ENCODE results near the gene CLPTM1L. TPM values are rescaled to one million over a fixed set of nuclear protein-coding genes. Genes with fewer than 3 reads are reported as not detected.
"Not testable (repeated sequence)": the region's sequence is repeated elsewhere in the genome, so short reads cannot be mapped to it uniquely, and the experiment has no call there.

CLPTM1L gene
- polyA plus RNA-seq, 6 donors from 2014 or later: 24.5 to 65.2 (median 41.4) TPM

DNA sequence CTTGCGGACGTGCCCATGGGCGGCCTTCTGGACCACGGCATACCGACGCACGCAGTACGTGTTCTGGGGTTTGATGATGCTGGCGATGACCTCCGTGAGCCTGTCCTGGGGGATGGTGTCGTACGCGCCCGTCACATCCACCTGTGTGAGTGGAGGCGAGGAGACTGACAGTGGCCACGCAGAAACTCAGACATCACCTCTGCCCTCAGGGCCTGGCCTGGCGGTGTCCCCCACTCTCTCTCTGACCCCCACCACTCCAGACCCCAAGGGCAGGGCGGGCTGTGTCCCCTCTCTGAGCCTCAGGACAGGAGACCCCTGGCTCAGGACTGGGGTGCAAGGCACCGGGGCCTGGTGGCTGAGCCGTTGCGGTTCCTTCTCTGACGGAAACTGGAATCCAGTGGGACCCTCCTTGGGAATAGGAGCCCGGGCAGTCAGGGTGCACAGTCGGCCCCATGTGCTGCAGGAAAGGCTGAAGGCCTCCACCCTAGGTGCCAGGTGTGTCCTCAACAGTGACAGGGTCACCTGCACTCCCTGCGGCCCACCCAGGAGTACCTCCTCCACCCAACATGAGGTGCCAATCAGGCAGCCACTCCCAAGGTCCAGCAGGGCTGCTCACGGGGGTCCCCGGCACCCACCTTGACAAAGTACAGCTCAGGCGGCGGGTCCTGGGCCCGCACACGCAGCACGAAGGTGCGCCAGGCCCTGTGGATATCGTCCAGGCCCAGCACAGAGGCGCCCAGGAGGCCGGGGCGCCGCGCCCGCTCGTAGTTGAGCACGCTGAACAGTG is 66.0 kb downstream of the CLPTM1L start:
- ATAC-seq (ENCODE audit: low read depth in 2 of 2): no peak
- DNase-seq: no peak
- H3K36me3 Mint-ChIP-seq: no peaks in the 10 kb centered on the region
- H3K4me3 Mint-ChIP-seq: no peak overlapping the region
- H3K9me3 Mint-ChIP-seq: peaks cover 0 to 5% (median 0%) of the 10 kb centered on the region in 7 donors
- no peak overlapping the region for H3K27ac Mint-ChIP-seq
- no peaks in the 10 kb centered on the region for H3K27me3 Mint-ChIP-seq
- H3K4me1 Mint-ChIP-seq: no peaks in the 10 kb centered on the region

DNA sequence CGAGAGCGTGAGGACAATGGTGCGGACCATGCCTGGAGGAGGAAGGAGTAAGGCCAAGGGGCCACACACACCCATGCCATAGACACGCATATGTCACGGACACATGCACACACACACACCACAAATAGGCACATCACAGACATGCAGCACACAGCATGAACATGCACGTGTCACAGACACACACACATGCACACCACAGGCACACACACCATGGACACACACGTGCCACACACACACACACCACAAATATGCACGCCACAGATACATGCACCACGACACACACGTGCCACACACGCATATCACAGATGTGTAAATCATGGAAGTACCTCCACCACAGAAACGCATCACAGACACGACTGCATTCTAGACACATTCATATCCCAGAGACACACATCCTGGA is 66.7 kb downstream of the CLPTM1L start:
- H3K27ac Mint-ChIP-seq: no peak overlapping the region
- no peak for DNase-seq
- H3K36me3 Mint-ChIP-seq: no peaks in the 10 kb centered on the region
- H3K27me3 Mint-ChIP-seq: no peaks in the 10 kb centered on the region
- no peaks in the 10 kb centered on the region for H3K4me1 Mint-ChIP-seq
- H3K9me3 Mint-ChIP-seq: peaks cover 0 to 5% (median 0%) of the 10 kb centered on the region in 7 donors
- no peak overlapping the region for H3K4me3 Mint-ChIP-seq
- ATAC-seq (ENCODE audit: low read depth in 2 of 2): no peak

DNA sequence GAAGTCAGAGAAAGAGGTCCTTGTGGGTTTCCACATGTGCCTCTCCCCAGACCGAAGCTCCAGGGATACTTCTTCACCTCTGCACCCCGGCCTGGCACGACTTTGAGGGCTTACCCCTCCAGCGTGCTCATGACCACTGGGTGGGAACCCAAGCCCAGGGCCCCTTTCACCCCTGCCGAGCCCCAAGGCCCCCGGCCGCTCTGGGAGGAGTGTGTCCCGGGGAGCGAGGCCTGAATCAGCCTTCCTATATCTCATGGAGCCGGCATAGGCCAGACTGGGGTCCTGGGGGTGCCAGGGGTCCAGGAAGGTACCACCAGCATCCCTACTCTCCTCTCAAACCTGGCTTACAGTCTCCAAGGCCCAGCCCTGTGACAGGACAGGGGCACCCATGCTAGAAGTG is 67.1 kb downstream of the CLPTM1L start:
- Mint-ChIP-seq H3K27ac (no peak overlapping the region), H3K36me3 (no peaks in the 10 kb centered on the region), H3K27me3 (no peaks in the 10 kb centered on the region), H3K9me3 (peaks cover 0 to 5% (median 0%) of the 10 kb centered on the region in 7 donors), H3K4me3 (no peak overlapping the region), H3K4me1 (no peaks in the 10 kb centered on the region)
- DNase-seq (no peak), ATAC-seq (ENCODE audit: low read depth in 2 of 2) (no peak)

DNA sequence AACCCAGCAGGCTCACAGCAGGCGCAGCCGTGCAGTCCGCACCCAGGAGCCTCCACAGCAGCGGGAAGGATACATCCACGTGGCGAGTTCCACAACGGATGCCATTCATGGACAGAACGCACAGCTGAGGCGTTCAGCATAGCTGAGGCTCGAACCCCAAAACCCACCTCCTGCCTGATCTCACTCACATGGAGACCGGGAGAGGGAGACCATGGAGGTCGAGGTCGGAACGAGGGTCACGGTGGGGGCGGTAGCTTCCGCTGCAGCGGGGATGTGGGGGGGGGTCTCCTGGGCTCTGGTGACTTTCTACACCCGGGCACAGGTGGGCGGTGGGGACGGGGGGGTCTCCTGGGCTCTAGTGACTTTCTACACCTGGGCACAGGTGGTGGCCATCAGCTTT is 67.6 kb downstream of the CLPTM1L start:
- no peak for ATAC-seq (ENCODE audit: low read depth in 2 of 2)
- no peaks in the 10 kb centered on the region for H3K27me3 Mint-ChIP-seq
- H3K27ac Mint-ChIP-seq: no peak overlapping the region
- H3K4me1 Mint-ChIP-seq: no peaks in the 10 kb centered on the region
- DNase-seq: no peak
- no peak overlapping the region for H3K4me3 Mint-ChIP-seq
- H3K9me3 Mint-ChIP-seq: peaks cover 0 to 5% (median 0%) of the 10 kb centered on the region in 7 donors
- no peaks in the 10 kb centered on the region for H3K36me3 Mint-ChIP-seq

DNA sequence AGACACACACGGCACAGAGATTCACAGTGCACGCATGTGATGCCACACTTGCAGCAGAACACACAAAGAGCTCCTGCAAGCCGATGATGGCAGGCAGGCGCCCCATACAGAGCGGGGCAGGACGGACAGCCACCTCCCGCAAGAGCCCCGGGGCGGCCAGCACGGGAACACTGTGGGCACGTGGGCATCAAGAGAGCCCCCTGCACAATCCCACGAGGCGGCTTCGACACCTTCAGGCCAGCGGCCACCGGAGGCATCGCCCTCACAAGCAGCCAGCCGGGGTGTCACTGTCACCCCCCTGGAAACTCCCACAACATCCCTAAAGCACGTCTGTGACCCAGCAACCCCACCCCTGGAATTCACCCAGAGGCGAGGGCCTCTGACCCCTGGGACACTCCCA is 68.0 kb downstream of the CLPTM1L start:
- peaks cover 0 to 5% (median 0%) of the 10 kb centered on the region in 7 donors for H3K9me3 Mint-ChIP-seq
- H3K27me3 Mint-ChIP-seq: no peaks in the 10 kb centered on the region
- no peaks in the 10 kb centered on the region for H3K4me1 Mint-ChIP-seq
- H3K27ac Mint-ChIP-seq: no peak overlapping the region
- no peak for DNase-seq
- H3K4me3 Mint-ChIP-seq: no peak overlapping the region
- no peaks in the 10 kb centered on the region for H3K36me3 Mint-ChIP-seq
- ATAC-seq (ENCODE audit: low read depth in 2 of 2): no peak

DNA sequence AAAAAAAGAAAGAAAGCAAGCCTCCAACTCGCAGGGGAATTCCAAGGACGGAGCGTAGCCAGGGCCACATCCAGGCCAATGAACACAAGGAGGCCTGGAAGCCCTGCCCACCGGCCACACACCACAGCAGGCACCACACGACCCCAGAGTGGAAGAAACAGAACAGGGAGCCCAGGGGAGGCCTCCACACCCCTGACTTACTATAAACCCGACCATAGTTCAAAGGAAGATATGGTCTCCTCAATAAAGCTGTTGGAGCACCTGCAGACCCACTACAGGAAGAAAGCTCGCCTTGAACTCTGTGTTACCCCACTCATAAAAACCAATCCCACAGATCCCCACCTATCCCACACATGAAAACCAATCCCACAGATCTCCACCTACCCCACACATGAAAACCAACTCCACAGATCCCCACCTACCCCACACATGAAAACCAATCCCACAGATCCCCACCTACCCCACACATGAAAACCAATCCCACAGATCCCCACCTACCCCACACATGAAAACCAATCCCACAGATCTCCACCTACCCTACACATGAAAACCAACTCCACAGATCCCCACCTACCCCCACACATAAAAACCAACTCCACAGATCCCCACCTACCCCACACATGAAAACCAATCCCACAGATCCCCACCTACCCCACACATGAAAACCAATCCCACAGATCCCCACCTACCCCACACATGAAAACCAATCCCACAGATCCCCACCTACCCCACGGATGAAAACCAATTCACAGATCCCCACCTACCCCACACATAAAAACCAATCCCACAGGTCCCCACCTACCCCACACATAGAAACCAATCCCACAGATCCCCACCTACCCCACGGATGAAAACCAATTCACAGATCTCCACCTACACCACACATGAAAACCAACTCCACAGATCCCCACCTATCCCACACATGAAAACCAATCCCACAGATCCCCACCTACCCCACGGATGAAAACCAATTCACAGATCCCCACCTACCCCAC is 69.2 kb downstream of the CLPTM1L start:
- not testable (repeated sequence) for H3K4me1 Mint-ChIP-seq, H3K9me3 Mint-ChIP-seq, H3K4me3 Mint-ChIP-seq

DNA sequence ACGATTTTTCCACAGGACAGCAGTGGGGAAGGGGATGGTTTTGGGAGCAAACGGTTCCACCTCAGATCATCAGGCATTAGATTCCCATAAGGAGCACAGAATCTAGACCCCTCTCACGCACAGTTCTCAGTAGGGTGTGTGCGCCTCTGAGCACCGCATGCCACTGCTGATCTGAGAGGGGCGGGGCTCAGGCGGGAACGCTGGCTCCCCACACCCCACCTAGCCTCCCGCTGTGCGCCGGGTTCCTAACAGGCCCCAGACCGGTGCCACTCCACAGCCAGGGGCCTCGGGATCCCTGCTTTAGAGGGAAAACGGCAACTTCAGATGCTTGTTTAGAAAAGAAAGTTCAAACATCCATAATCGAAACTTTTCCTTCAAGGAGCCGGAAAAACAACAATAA is 70.4 kb downstream of the CLPTM1L start:
- H3K4me3 Mint-ChIP-seq: no peak overlapping the region
- no peaks in the 10 kb centered on the region for H3K27me3 Mint-ChIP-seq
- ATAC-seq (ENCODE audit: low read depth in 2 of 2): no peak
- DNase-seq: no peak
- H3K4me1 Mint-ChIP-seq: no peaks in the 10 kb centered on the region
- peaks cover 0 to 5% (median 0%) of the 10 kb centered on the region in 7 donors for H3K9me3 Mint-ChIP-seq
- H3K36me3 Mint-ChIP-seq: no peaks in the 10 kb centered on the region
- no peak overlapping the region for H3K27ac Mint-ChIP-seq

More for the DNA sequence above, 69.2 kb downstream of the CLPTM1L start:
- not testable (repeated sequence) for ATAC-seq (ENCODE audit: low read depth in 2 of 2); DNase-seq; H3K27me3 Mint-ChIP-seq; H3K36me3 Mint-ChIP-seq; H3K27ac Mint-ChIP-seq

DNA sequence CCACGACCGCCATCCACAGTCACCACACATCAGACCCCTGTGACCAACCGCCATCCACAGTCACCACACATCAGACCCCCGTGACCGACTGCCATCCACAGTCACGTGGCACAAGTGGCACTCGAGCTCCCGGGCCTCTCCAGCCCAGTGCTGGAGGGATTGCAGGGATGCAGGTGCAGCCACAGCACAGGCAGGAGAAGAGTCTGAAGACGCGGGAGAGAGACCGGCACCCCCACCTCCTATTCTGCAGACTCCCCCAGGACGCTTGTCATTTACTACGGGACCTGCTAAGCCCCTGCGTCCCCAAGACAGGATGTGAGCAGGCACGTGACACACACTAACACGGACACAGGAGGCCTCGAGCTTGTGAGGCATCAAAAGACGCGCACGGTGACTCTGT is 71.2 kb downstream of the CLPTM1L start:
- H3K9me3 Mint-ChIP-seq: peaks cover 0 to 5% (median 0%) of the 10 kb centered on the region in 7 donors
- H3K4me3 Mint-ChIP-seq: no peak overlapping the region
- H3K27ac Mint-ChIP-seq: no peak overlapping the region
- H3K36me3 Mint-ChIP-seq: no peaks in the 10 kb centered on the region
- no peak for DNase-seq
- ATAC-seq (ENCODE audit: low read depth in 2 of 2): no peak
- no peaks in the 10 kb centered on the region for H3K4me1 Mint-ChIP-seq
- H3K27me3 Mint-ChIP-seq: no peaks in the 10 kb centered on the region

DNA sequence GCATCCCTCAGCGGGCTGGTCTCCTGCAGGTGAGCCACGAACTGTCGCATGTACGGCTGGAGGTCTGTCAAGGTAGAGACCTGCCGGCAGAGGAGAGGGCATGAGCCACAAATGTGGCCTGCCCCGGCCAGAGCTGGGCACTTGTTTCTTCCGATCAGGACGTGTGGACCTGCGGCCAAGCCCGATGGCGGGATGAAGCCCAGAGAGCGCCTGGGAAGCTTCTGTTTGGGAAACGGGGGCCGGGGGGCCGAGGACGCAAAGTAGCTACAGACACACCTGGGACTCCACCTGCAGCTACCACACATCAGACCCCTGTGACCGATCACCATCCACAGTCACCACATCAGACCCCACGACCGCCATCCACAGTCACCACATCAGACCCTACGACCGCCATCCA is 72.7 kb downstream of the CLPTM1L start:
- peak overlapping the region in 1 of 6 donors; percentile 59 for H3K27ac Mint-ChIP-seq
- no peaks in the 10 kb centered on the region for H3K4me1 Mint-ChIP-seq
- DNase-seq: no peak
- H3K4me3 Mint-ChIP-seq: peak overlapping the region in 1 of 8 donors; percentile 42
- peaks cover 0 to 1% (median 0%) of the 10 kb centered on the region in 7 donors for H3K9me3 Mint-ChIP-seq
- no peak for ATAC-seq (ENCODE audit: low read depth in 2 of 2)
- no peaks in the 10 kb centered on the region for H3K27me3 Mint-ChIP-seq
- no peaks in the 10 kb centered on the region for H3K36me3 Mint-ChIP-seq

DNA sequence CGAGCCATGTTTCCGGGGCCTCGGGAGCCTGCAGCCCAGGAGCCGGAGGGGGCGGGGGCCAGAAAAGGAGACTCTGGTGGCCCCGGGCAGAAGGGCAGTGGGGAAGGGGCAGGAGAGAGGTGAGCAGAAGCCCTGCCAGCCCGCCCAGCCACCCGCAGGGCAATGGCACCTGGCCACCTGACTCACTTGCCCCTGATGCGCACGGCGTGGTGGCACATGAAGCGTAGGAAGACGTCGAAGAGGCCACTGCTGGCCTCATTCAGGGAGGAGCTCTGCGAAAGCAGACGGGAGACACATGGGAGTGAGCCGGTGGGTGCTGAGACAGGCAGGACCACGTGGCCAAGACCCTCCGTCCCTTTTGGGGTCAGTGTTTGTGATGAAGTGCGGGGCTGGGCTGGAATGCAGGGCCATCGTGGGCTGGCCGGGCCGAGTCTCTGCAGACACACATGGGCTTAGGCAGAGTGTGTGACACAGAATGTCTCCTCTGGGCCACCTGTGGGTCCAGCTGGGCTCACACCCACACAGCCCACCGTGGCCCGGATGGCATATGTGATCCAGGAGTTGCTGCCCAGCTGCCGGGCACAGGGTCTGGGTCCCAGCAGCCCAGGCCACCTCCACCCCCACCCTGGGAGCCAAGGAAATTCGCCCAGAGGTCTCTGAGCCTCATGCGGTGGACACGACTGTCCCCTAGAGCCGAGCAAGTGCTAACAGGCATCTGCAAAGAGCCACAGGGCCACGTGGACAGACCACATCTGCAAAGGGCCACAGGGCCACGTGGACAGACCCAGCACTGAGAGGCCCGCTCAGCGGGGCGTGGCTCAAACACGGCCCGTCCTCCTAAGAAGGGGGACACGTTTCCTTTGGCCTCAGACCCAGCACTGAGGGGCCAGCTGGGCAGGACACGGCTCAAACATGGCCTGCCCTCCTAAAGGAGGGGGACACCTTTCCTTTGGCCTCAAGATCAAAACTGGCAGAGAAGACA is 73.7 kb downstream of the CLPTM1L start:
- H3K36me3 Mint-ChIP-seq: no peaks in the 10 kb centered on the region
- H3K27me3 Mint-ChIP-seq: no peaks in the 10 kb centered on the region
- no peak for DNase-seq
- H3K4me1 Mint-ChIP-seq: no peaks in the 10 kb centered on the region
- no peak for ATAC-seq (ENCODE audit: low read depth in 2 of 2)
- no peak overlapping the region for H3K4me3 Mint-ChIP-seq
- peak overlapping the region in 1 of 6 donors; percentile 66 for H3K27ac Mint-ChIP-seq
- H3K9me3 Mint-ChIP-seq: peaks cover 0 to 1% (median 0%) of the 10 kb centered on the region in 7 donors

DNA sequence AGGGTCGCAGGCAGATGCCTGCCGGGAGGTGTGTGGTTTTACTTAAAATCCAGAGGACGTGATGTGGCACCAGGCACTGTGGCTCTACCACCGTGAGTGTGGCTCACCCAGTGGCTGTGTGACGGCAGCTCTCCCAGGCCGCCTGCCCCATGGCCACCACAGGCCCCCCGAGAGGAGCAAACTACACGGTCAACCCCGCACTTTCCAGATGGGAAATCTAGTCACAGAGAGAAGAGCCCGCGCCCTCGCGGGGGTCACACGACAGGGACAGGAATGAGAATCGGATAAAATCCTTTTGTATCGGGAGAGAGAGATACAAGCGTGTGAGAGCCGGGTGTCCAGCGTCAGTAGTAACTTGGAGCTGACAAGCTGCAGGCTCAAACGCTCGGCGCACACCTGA is 74.5 kb downstream of the CLPTM1L start:
- Mint-ChIP-seq H3K9me3 (peaks cover 0 to 1% (median 0%) of the 10 kb centered on the region in 7 donors), H3K27ac (no peak overlapping the region), H3K4me1 (no peaks in the 10 kb centered on the region), H3K36me3 (no peaks in the 10 kb centered on the region), H3K4me3 (no peak overlapping the region), H3K27me3 (no peaks in the 10 kb centered on the region)
- DNase-seq (no peak), ATAC-seq (ENCODE audit: low read depth in 2 of 2) (no peak)

DNA sequence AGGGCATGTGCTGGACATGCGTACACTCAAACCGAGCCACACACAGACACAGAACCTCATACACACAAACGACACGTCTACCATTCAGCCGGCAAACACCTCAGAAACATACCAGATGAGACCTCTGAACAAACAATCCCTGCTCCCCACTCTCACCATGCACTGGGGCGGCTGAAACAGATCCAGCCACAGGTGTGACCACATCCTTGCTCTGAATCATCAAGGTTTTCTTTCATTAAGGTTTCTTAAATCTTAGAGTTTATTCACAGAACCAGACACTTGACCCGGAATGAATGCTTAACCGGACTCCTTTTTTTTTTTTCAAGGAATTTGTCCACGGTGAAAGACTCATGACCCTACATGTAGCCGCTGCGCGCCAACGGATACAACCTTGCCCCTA is 76.2 kb downstream of the CLPTM1L start:
- H3K9me3 Mint-ChIP-seq: peaks cover 0 to 9% (median 0%) of the 10 kb centered on the region in 7 donors
- H3K4me1 Mint-ChIP-seq: no peaks in the 10 kb centered on the region
- H3K4me3 Mint-ChIP-seq: no peak overlapping the region
- ATAC-seq (ENCODE audit: low read depth in 2 of 2): no peak
- H3K27me3 Mint-ChIP-seq: no peaks in the 10 kb centered on the region
- DNase-seq: no peak
- H3K27ac Mint-ChIP-seq: no peak overlapping the region
- H3K36me3 Mint-ChIP-seq: no peaks in the 10 kb centered on the region

DNA sequence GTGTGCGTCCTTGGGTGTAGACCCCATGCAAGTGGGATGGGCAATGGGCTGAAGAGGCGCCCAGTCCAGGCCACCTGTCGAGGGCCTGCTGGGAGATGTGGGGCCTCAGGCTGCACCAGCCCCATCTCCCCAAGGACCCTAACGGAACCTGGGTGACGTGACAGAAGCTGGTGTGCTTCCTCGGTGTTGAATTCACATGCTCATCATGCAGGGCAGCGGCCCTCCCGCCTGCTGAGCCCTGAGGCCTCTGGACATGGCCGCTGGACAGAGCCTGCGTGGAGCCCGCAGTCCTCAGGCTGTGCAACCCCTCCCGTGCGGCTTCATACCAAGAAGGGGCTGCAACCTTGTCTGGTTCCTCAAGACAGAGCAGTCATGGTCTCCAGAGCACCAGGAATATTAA is 76.8 kb downstream of the CLPTM1L start:
- Mint-ChIP-seq H3K9me3 (peaks cover 0 to 13% (median 1%) of the 10 kb centered on the region in 7 donors), H3K4me3 (no peak overlapping the region), H3K4me1 (no peaks in the 10 kb centered on the region), H3K27ac (no peak overlapping the region), H3K27me3 (no peaks in the 10 kb centered on the region), H3K36me3 (no peaks in the 10 kb centered on the region)
- ATAC-seq (ENCODE audit: low read depth in 2 of 2) (no peak), DNase-seq (no peak)

Data from naive B cell (primary cell).